H1 (cell line): ENCODE results near the gene ST8SIA2. TPM values are rescaled to one million over a fixed set of nuclear protein-coding genes. Genes with fewer than 3 reads are reported as not detected.

Source experiments
- CTCF ChIA-PET: fragments of 300-600 bp; sonication (Branson Sonifier 250); formaldehyde crosslinking; loops from one replicate; lab custom pipeline; 2021; ENCODE audit not compliant: partially characterized antibody; lab: Charles Lee
- POLR2A ChIA-PET: fragments of 300-600 bp; sonication (Branson Sonifier 250); formaldehyde crosslinking; loops from one replicate; lab custom pipeline; 2021; ENCODE audit warnings: inconsistent platforms; ENCODE audit not compliant: partially characterized antibody; lab: Charles Lee
- DNase-seq, 2 experiments: peaks; one replicate each; pipeline versions ENCODE4 v3.0.0 to v3.0.0-alpha.2; 2010 to 2022; ENCODE audit warnings: low spot score in 2 of 2, low read depth in 1 of 2, mixed read lengths in 1 of 2
- FAIRE-seq: peaks from 2 replicates; lab custom pipeline; 2011; peaks lifted over from hg19 to GRCh38; lab: Jason Lieb, UNC
- H2AFZ ChIP-seq: 2 replicates; pipeline ENCODE4 v1.8.1; 2012; ENCODE audit warnings: low read length, inconsistent platforms
- H2AK5ac ChIP-seq: 2 replicates; pipeline ENCODE4 v1.6.1; 2013; ENCODE audit warnings: low read depth, low read length
- H2BK120ac ChIP-seq: replicated peaks from 2 replicates; pipeline ENCODE3; 2013; ENCODE audit warnings: low read depth, low read length, inconsistent platforms
- H2BK12ac ChIP-seq: 2 replicates; pipeline ENCODE4 v1.6.1; 2013; ENCODE audit warnings: low read depth, low read length
- H2BK15ac ChIP-seq: 2 replicates; pipeline ENCODE4 v1.6.1; 2013; ENCODE audit warnings: low read length
- H2BK20ac ChIP-seq: 2 replicates; pipeline ENCODE4 v1.6.1; 2013; ENCODE audit warnings: low read length
- H2BK5ac ChIP-seq: 2 replicates; pipeline ENCODE4 v1.6.1; 2013; ENCODE audit warnings: low read depth, low read length
- H3K14ac ChIP-seq: 2 replicates; pipeline ENCODE4 v1.6.1; 2013; ENCODE audit warnings: inconsistent platforms; ENCODE audit not compliant: insufficient read length
- H3K18ac ChIP-seq: 2 replicates; pipeline ENCODE4 v1.6.1; 2013; ENCODE audit warnings: low read length; ENCODE audit errors: extremely low read depth
- H3K23ac ChIP-seq: 2 replicates; pipeline ENCODE4 v1.6.1; 2013; ENCODE audit warnings: inconsistent platforms; ENCODE audit not compliant: insufficient read length
- H3K23me2 ChIP-seq: 2 replicates; pipeline ENCODE4 v1.6.1; 2013; ENCODE audit warnings: low read depth, low read length
- H3K27ac ChIP-seq: 2 replicates; pipeline ENCODE4 v1.6.1; 2011; ENCODE audit warnings: low read depth, low read length, inconsistent platforms
- H3K27me3 ChIP-seq, 4 experiments: replicated peaks in 1 of 4; 1 replicate in 1 of 4; 2 replicates in 3 of 4; pipeline versions ENCODE4 v1.6.1 to v1.8.1; 2011 to 2013; ENCODE audit warnings: low read length in 3 of 4, mild to moderate bottlenecking in 3 of 4, inconsistent platforms in 2 of 4, mixed read lengths in 2 of 4, moderate library complexity in 1 of 4; ENCODE audit not compliant: control insufficient read depth in 3 of 4, insufficient read depth in 3 of 4; ENCODE audit errors: extremely low read depth in 1 of 4
- H3K36me3 ChIP-seq, 4 experiments: 2 replicates each; pipeline versions ENCODE4 v1.6.1 to v1.8.1; 2011 to 2013; ENCODE audit warnings: mild to moderate bottlenecking in 4 of 4, low read length in 3 of 4, moderate library complexity in 2 of 4, control low read depth in 1 of 4, inconsistent platforms in 1 of 4; ENCODE audit not compliant: insufficient read depth in 4 of 4, control insufficient read depth in 2 of 4
- H3K4ac ChIP-seq: replicated peaks from 2 replicates; pipeline ENCODE3; 2013; ENCODE audit warnings: low read length, low read depth, mixed read lengths, inconsistent platforms; ENCODE audit not compliant: insufficient read length
- H3K4me1 ChIP-seq, 4 experiments: replicated peaks in 1 of 4; 1 replicate in 1 of 4; 2 replicates in 3 of 4; pipeline versions ENCODE4 v1.6.1 to v1.8.1; 2011 to 2013; ENCODE audit warnings: low read length in 3 of 4, inconsistent platforms in 2 of 4, mixed read lengths in 1 of 4; ENCODE audit not compliant: insufficient read depth in 4 of 4, control insufficient read depth in 3 of 4
- H3K4me2 ChIP-seq, 2 experiments: 2 replicates each; pipeline versions ENCODE4 v1.6.1 to v1.8.1; 2011 to 2013; ENCODE audit warnings: low read depth in 2 of 2, low read length in 2 of 2, control low read depth in 1 of 2, inconsistent platforms in 1 of 2, mild to moderate bottlenecking in 1 of 2; ENCODE audit not compliant: insufficient read depth in 1 of 2
- H3K4me3 ChIP-seq, 4 experiments: fragments of 200-600, 300-600 bp in 1 of 4; sonication (generic), shearing (Covaris generic), sonication (Bioruptor Twin) in 1 of 4; 2 replicates each; pipeline versions ENCODE4 v1.5.1 to v1.8.1; 2011 to 2016; ENCODE audit warnings: low read length in 4 of 4, low read depth in 3 of 4, control low read depth in 2 of 4, inconsistent platforms in 2 of 4, mild to moderate bottlenecking in 2 of 4, mixed read lengths in 1 of 4, moderate library complexity in 1 of 4; ENCODE audit not compliant: insufficient read depth in 2 of 4; ENCODE audit errors: extremely low read depth in 1 of 4
- H3K56ac ChIP-seq: replicated peaks from 2 replicates; pipeline ENCODE3; 2013; ENCODE audit warnings: low read depth, mild to moderate bottlenecking, mixed read lengths, low read length, inconsistent platforms; ENCODE audit not compliant: insufficient read length
- H3K79me1 ChIP-seq: 2 replicates; pipeline ENCODE4 v1.6.1; 2013; ENCODE audit warnings: low read depth, low read length, control low read depth
- H3K79me2 ChIP-seq, 2 experiments: 2 replicates each; pipeline versions ENCODE4 v1.6.1 to v1.8.1; 2012 to 2013; ENCODE audit warnings: low read length in 2 of 2, mild to moderate bottlenecking in 2 of 2, inconsistent platforms in 1 of 2; ENCODE audit not compliant: insufficient read depth in 2 of 2, control insufficient read depth in 1 of 2
- H3K9ac ChIP-seq, 4 experiments: replicated peaks in 1 of 4; 1 replicate in 1 of 4; 2 replicates in 3 of 4; pipeline versions ENCODE4 v1.6.1 to v1.8.1; 2011 to 2013; ENCODE audit warnings: low read depth in 3 of 4, low read length in 3 of 4, control low read depth in 2 of 4, mild to moderate bottlenecking in 2 of 4, moderate library complexity in 2 of 4, inconsistent platforms in 1 of 4; ENCODE audit errors: extremely low read depth in 1 of 4
- H3K9me3 ChIP-seq, 2 experiments: 2 replicates each; pipeline versions ENCODE4 v1.6.1 to v1.8.1; 2012 to 2013; ENCODE audit warnings: mild to moderate bottlenecking in 2 of 2, moderate library complexity in 2 of 2, control low read depth in 1 of 2, inconsistent platforms in 1 of 2, low read depth in 1 of 2, low read length in 1 of 2, mixed read lengths in 1 of 2; ENCODE audit not compliant: insufficient read depth in 2 of 2
- H4K20me1 ChIP-seq, 2 experiments: replicated peaks in 1 of 2; 2 replicates each; pipeline versions ENCODE3 to v1.8.1; 2011 to 2013; ENCODE audit warnings: inconsistent platforms in 2 of 2, low read length in 2 of 2, mild to moderate bottlenecking in 1 of 2; ENCODE audit not compliant: insufficient read depth in 2 of 2, control insufficient read depth in 1 of 2
- H4K5ac ChIP-seq: 2 replicates; pipeline ENCODE4 v1.6.1; 2013; ENCODE audit warnings: low read length, low read depth, mixed read lengths, inconsistent platforms; ENCODE audit not compliant: insufficient read length
- H4K8ac ChIP-seq: 2 replicates; pipeline ENCODE4 v1.8.0; 2013; ENCODE audit warnings: mild to moderate bottlenecking, moderate library complexity, low read length, inconsistent platforms; ENCODE audit not compliant: insufficient read depth; ENCODE audit errors: extremely low read depth
- H4K91ac ChIP-seq: replicated peaks from 2 replicates; pipeline ENCODE3; 2013; ENCODE audit warnings: low read length, mixed read lengths, inconsistent platforms; ENCODE audit not compliant: insufficient read length
- ATF3 ChIP-seq: IDR thresholded peaks from 2 replicates; pipeline ENCODE4 v1.6.1; 2011; ENCODE audit warnings: low read depth, mild to moderate bottlenecking, low read length; ENCODE audit not compliant: insufficient read depth
- BRCA1 ChIP-seq: IDR thresholded peaks from 2 replicates; pipeline ENCODE4 v1.6.1; 2012; ENCODE audit warnings: low read depth, low read length, improper control_type of control experiment
- FOSL1 ChIP-seq: IDR thresholded peaks from 2 replicates; pipeline ENCODE4 v1.6.1; 2011; ENCODE audit warnings: mild to moderate bottlenecking, low read depth, low read length, moderate library complexity; ENCODE audit not compliant: insufficient read depth
- KDM4A ChIP-seq: IDR thresholded peaks from one replicate; pipeline ENCODE4 v1.7.1; 2012; ENCODE audit warnings: low read depth, mild to moderate bottlenecking, moderate library complexity, low read length, inconsistent platforms; ENCODE audit not compliant: severe bottlenecking
- POU5F1 ChIP-seq: IDR thresholded peaks from 2 replicates; pipeline ENCODE4 v1.6.1; 2011; ENCODE audit warnings: low read depth, mild to moderate bottlenecking, low read length, moderate library complexity
- SIN3A ChIP-seq, 2 experiments: IDR thresholded peaks in 1 of 2; conservative IDR thresholded peaks in 1 of 2; 2 replicates each; pipeline ENCODE4 v1.6.1; 2011 to 2012; ENCODE audit warnings: low read length in 2 of 2, improper control_type of control experiment in 1 of 2, low read depth in 1 of 2, mild to moderate bottlenecking in 1 of 2
- SP4 ChIP-seq: IDR thresholded peaks from 2 replicates; pipeline ENCODE4 v1.6.1; 2012; ENCODE audit warnings: low read length, inconsistent platforms
- TEAD4 ChIP-seq: IDR thresholded peaks from 2 replicates; pipeline ENCODE4 v1.6.1; 2012; ENCODE audit warnings: low read depth, low read length, inconsistent platforms, mixed read lengths
- WGBS, 2 experiments: shearing (Covaris generic) in 1 of 2; methylation state at CpG; one replicate each; pipeline versions ENCODE4 v1.1.6 to v1.1.7; 2013 to 2015; ENCODE audit warnings: low lambda C conversion rate in 2 of 2, mixed read lengths in 2 of 2, inconsistent platforms in 1 of 2, low coverage in 1 of 2, missing lambda C conversion rate in 1 of 2; ENCODE audit not compliant: insufficient replicate concordance in 2 of 2, insufficient coverage in 1 of 2, insufficient read length in 1 of 2; ENCODE audit errors: extremely low coverage in 1 of 2, missing lambda C conversion rate in 1 of 2; 5-methylcytosine and 5-hydroxymethylcytosine counted together
- polyA plus RNA-seq, 7 experiments: library from polyadenylated mRNA; depleted of rRNA in 3 of 7; stranded (reverse) in 5 of 7; unstranded in 2 of 7; fragments of >200 nt in 5 of 7; fragments of 200-250 nt in 2 of 7; gene quantifications; 1 replicate in 5 of 7; 2 replicates in 1 of 7; 4 replicates in 1 of 7; pipeline versions ENCODE4 v1.2.1 to v1.2.3, GENCODE V29; 2011 to 2013; ENCODE audit warnings: missing spikeins in 2 of 7, mixed read lengths in 2 of 7
- total RNA-seq: library from RNA; stranded (reverse); fragmentation: NEBNext Ultra II Directional; extraction: Animal tissue kit (Norgen Biotek cat#: 25700); gene quantifications from 2 replicates; pipeline ENCODE4 v1.2.1, GENCODE V29; 2021

The ST8SIA2 gene
- total and polyA plus RNA-seq, 2 of the 8 experiments (the other 6 are each of a cell fraction or from before 2014, with no cell fraction given), result 3.0 to 4.5 TPM

- H3K4me1 ChIP-seq, result no peaks in the 10 kb centered on the region
- POLR2A ChIA-PET, result interaction anchor here (1.9 kb wide), 1 partner anchor 18 kb away, joined by 4 read pairs; no protein-coding TSS in a partner anchor
- FAIRE-seq, result no peak
Observed at GRCh38 chr15:92462424-92463125, 68.9 kb downstream of the ST8SIA2 start.

More at GRCh38 chr15:92462424-92463125, 68.9 kb downstream of the ST8SIA2 start:
- WGBS, 2 experiments, result 86% methylated on average over 2 of the region's 2 CpGs; no CpG with 5 or more reads in 1 of the 2 experiments
- Histone ChIP-seq H3K36me3 (no peaks in the 10 kb centered on the region), H3K9me3 (no peaks in the 10 kb centered on the region), H2BK20ac (no peak overlapping the region), H4K8ac (no peak overlapping the region), H2BK5ac (no peak overlapping the region), H2AK5ac (no peak overlapping the region), H2BK12ac (no peak overlapping the region), H3K4me3 (no peak overlapping the region), H2AFZ (no peak overlapping the region), H3K18ac (no peak overlapping the region), H3K4ac (no peak overlapping the region), H3K79me1 (no peaks in the 10 kb centered on the region), H2BK15ac (no peak overlapping the region), H4K5ac (no peak overlapping the region), H3K23ac (no peak overlapping the region), H4K20me1 (no peaks in the 10 kb centered on the region), H3K9ac (no peak overlapping the region), H3K27me3 (no peaks in the 10 kb centered on the region), H3K56ac (no peak overlapping the region), H3K79me2 (no peaks in the 10 kb centered on the region), H3K23me2 (no peaks in the 10 kb centered on the region), H2BK120ac (no peak overlapping the region), H3K4me2 (no peak overlapping the region), H3K14ac (no peak overlapping the region), H3K27ac (no peak overlapping the region), H4K91ac (no peak overlapping the region)
- DNase-seq, result no peak
- CTCF ChIA-PET, result no interaction called here
- TF ChIP-seq SIN3A (conservative IDR thresholded peaks at IDR 0.05 in 1 of 2, IDR thresholded peaks at IDR 0.05 in 1 of 2; ENCODE audit: low read depth in 1 of 2, low read length in 2 of 2) (no peak), ATF3 (no peak), TEAD4 (no peak), SP4 (no peak), FOSL1 (no peak), KDM4A (no peak), BRCA1 (no peak), POU5F1 (no peak)
